22Rv1 (cell line): ENCODE results near the gene ESRRA.

Experiments
- ZFX ChIP-seq: fragments of 450-650 bp; IDR thresholded peaks from 2 replicates; pipeline ENCODE4 v1.6.1; 2017; ENCODE audit warnings: antibody characterized with exemption, borderline replicate concordance
- TF ChIP-seq, protein P1 (sequence below): fragments of 450-650 bp; IDR thresholded peaks from 2 replicates; pipeline ENCODE4 v1.5.1; 2017; ENCODE audit warnings: mild to moderate bottlenecking

- TF ChIP-seq, protein P1, sequence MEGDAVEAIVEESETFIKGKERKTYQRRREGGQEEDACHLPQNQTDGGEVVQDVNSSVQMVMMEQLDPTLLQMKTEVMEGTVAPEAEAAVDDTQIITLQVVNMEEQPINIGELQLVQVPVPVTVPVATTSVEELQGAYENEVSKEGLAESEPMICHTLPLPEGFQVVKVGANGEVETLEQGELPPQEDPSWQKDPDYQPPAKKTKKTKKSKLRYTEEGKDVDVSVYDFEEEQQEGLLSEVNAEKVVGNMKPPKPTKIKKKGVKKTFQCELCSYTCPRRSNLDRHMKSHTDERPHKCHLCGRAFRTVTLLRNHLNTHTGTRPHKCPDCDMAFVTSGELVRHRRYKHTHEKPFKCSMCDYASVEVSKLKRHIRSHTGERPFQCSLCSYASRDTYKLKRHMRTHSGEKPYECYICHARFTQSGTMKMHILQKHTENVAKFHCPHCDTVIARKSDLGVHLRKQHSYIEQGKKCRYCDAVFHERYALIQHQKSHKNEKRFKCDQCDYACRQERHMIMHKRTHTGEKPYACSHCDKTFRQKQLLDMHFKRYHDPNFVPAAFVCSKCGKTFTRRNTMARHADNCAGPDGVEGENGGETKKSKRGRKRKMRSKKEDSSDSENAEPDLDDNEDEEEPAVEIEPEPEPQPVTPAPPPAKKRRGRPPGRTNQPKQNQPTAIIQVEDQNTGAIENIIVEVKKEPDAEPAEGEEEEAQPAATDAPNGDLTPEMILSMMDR = no peak
- TF ChIP-seq ZFX = no peak
Measured at GRCh38 chr11:64258946-64259532, 46.3 kb upstream of the ESRRA start.
